ENCODE data around the gene ASIC4. TPM values are rescaled to one million over a fixed set of nuclear protein-coding genes. Genes with fewer than 3 reads are reported as not detected.

The ASIC4 gene
- total RNA-seq, 3 donors from 2014 or later = 0.09 TPM; not detected in 2

- intact Hi-C loops (cut with DNase I, micrococcal nuclease) = no loop called here
- peak in 2 of 3 donors; percentile 28 to 57 for DNase-seq
- no peak for ATAC-seq
- TF ChIP-seq CTCF (IDR thresholded peaks at IDR 0.05) = no peak
- no peaks in the 10 kb centered on the region for H3K36me3 ChIP-seq (ENCODE audit: low read depth)
- H3K9me3 ChIP-seq = no peaks in the 10 kb centered on the region
- no peak overlapping the region for H3K4me3 ChIP-seq
- H3K4me1 ChIP-seq (ENCODE audit: low read depth) = peaks cover 25% of the 10 kb centered on the region
These were observed 17.3 kb upstream of the ASIC4 start for GRCh38 chr2:219496825-219497494.

- Histone ChIP-seq H3K36me3 (ENCODE audit: low read depth) (no peaks in the 10 kb centered on the region), H3K4me1 (ENCODE audit: low read depth) (peaks cover 25% of the 10 kb centered on the region), H3K9me3 (no peaks in the 10 kb centered on the region), H3K4me3 (peak overlapping the region; percentile 37)
- peak; percentile 94 to 96 (median 95) for DNase-seq
- peak; percentile 82 for ATAC-seq
- TF ChIP-seq CTCF (IDR thresholded peaks at IDR 0.05) = no peak
- intact Hi-C loops (cut with DNase I, micrococcal nuclease) = no loop called here
These were observed 16.6 kb upstream of the ASIC4 start for GRCh38 chr2:219497495-219498279.

- intact Hi-C loops (cut with DNase I, micrococcal nuclease) = no loop called here
- peak within 1 kb of the TSS; percentile 37 for H3K4me3 ChIP-seq
- DNase-seq (peak; percentile 97 to 98 (median 98)), ATAC-seq (peak; percentile 92)
- no peak for TF ChIP-seq CTCF (IDR thresholded peaks at IDR 0.05)
- H3K9me3 ChIP-seq = no peaks in the 10 kb centered on the region
- H3K4me1 ChIP-seq (ENCODE audit: low read depth) = peaks cover 25% of the 10 kb centered on the region
- no peaks in the 10 kb centered on the region for H3K36me3 ChIP-seq (ENCODE audit: low read depth)
These were observed 15.8 kb upstream of the ASIC4 start, which contains the start of gene GMPPA for GRCh38 chr2:219498280-219499057. Gene GMPPA (plus strand): TSS chr2:219498891. CDS start chr2:219499976, 1,085 bp downstream.

GRCh38 chr2:219499058-219499307, 15.3 kb upstream of the ASIC4 start:
- DNase-seq = no peak
- intact Hi-C loops (cut with DNase I, micrococcal nuclease) = no loop called here
- Histone ChIP-seq H3K4me1 (ENCODE audit: low read depth) (peaks cover 25% of the 10 kb centered on the region), H3K36me3 (ENCODE audit: low read depth) (no peaks in the 10 kb centered on the region), H3K4me3 (peak overlapping the region; percentile 37), H3K9me3 (no peaks in the 10 kb centered on the region)
- no peak for ATAC-seq
- no peak for TF ChIP-seq CTCF (IDR thresholded peaks at IDR 0.05)

GRCh38 chr2:219499555-219499954, 14.7 kb upstream of the ASIC4 start:
- TF ChIP-seq CTCF (IDR thresholded peaks at IDR 0.05) = no peak
- no peak for ATAC-seq
- Histone ChIP-seq H3K4me1 (ENCODE audit: low read depth) (peaks cover 25% of the 10 kb centered on the region), H3K4me3 (no peak overlapping the region), H3K9me3 (no peaks in the 10 kb centered on the region), H3K36me3 (ENCODE audit: low read depth) (no peaks in the 10 kb centered on the region)
- no peak for DNase-seq
- intact Hi-C loops (cut with DNase I, micrococcal nuclease) = no loop called here
